ENCODE results near the gene MSI2.

The MSI2 gene

GRCh38 chr17:57556977-57557376 lies 300.7 kb downstream of the MSI2 start:
- DNase-seq (ENCODE audit: low read depth in 2 of 2), result no peak

GRCh38 chr17:57557416-57557815 lies 301.1 kb downstream of the MSI2 start:
- DNase-seq (ENCODE audit: low read depth in 2 of 2), result no peak

- DNase-seq (ENCODE audit: low read depth in 2 of 2), result no peak
Observed at GRCh38 chr17:57557834-57558681, 301.7 kb downstream of the MSI2 start.

GRCh38 chr17:57559226-57559625 lies 302.9 kb downstream of the MSI2 start:
- DNase-seq (ENCODE audit: low read depth in 2 of 2), result no peak

- DNase-seq (ENCODE audit: low read depth in 2 of 2), result peak; percentile 56 to 58
Observed at GRCh38 chr17:57559634-57560318, 303.5 kb downstream of the MSI2 start.

GRCh38 chr17:57560319-57560705 lies 304.0 kb downstream of the MSI2 start:
- no peak for DNase-seq (ENCODE audit: low read depth in 2 of 2)

GRCh38 chr17:57561072-57561861 lies 304.9 kb downstream of the MSI2 start:
- DNase-seq (ENCODE audit: low read depth in 2 of 2), result no peak

GRCh38 chr17:57562184-57562698 lies 305.9 kb downstream of the MSI2 start:
- DNase-seq (ENCODE audit: low read depth in 2 of 2), result no peak

GRCh38 chr17:57563958-57564357 lies 307.6 kb downstream of the MSI2 start:
- no peak for DNase-seq (ENCODE audit: low read depth in 2 of 2)

GRCh38 chr17:57565176-57565575 lies 308.9 kb downstream of the MSI2 start:
- DNase-seq (ENCODE audit: low read depth in 2 of 2), result no peak

- DNase-seq (ENCODE audit: low read depth in 2 of 2), result no peak
Observed at GRCh38 chr17:57566721-57567120, 310.4 kb downstream of the MSI2 start.

GRCh38 chr17:57567251-57567650 lies 310.9 kb downstream of the MSI2 start:
- no peak for DNase-seq (ENCODE audit: low read depth in 2 of 2)

GRCh38 chr17:57568340-57568739 lies 312.0 kb downstream of the MSI2 start:
- no peak for DNase-seq (ENCODE audit: low read depth in 2 of 2)

GRCh38 chr17:57569021-57569420 lies 312.7 kb downstream of the MSI2 start:
- DNase-seq (ENCODE audit: low read depth in 2 of 2), result no peak

- peak in 1 of 2 experiments; percentile 16 for DNase-seq (ENCODE audit: low read depth in 2 of 2)
Observed at GRCh38 chr17:57569853-57570252, 313.5 kb downstream of the MSI2 start.

GRCh38 chr17:57570724-57571344 lies 314.5 kb downstream of the MSI2 start:
- no peak for DNase-seq (ENCODE audit: low read depth in 2 of 2)

GRCh38 chr17:57572062-57572461 lies 315.7 kb downstream of the MSI2 start:
- DNase-seq (ENCODE audit: low read depth in 2 of 2), result no peak

- DNase-seq (ENCODE audit: low read depth in 2 of 2), result no peak
Observed at GRCh38 chr17:57572600-57572999, 316.3 kb downstream of the MSI2 start.

- no peak for DNase-seq (ENCODE audit: low read depth in 2 of 2)
Observed at GRCh38 chr17:57574040-57574513, 317.8 kb downstream of the MSI2 start.

GRCh38 chr17:57576744-57577143 lies 320.4 kb downstream of the MSI2 start:
- DNase-seq (ENCODE audit: low read depth in 2 of 2), result no peak

Data from fibroblast of skin of left quadriceps (primary cell).